NCI-H1436 treated with DMSO at 0.1 percent for 48 hours (cell line): ENCODE measurements around the gene ULK4.

Source experiments
- DNase-seq: peaks from one replicate; lab custom pipeline; 2025; lab: John Stamatoyannopoulos, UW

Gene ULK4

DNA sequence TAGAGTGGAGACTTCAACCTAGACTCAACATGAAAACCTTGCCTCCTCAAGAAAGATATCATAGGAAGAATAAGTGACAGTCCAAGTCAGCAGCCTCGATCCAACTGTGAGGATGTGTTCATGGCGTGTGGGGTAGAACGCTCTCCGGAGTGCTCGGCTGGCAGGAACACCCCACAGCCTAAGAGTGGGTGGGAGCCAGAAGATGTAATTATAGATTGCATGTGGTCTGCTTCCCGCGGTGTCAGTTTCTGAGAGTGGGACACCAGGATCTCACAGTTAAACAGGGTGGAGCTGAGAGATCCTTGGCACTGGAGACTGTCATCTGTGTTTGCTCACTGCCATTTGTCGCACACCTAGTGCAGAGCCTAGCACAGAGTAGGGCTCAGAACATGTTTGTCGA is 604.6 kb downstream of the ULK4 start:
- no peak for DNase-seq

GRCh38 chr3:41356775-41357174 is 605.1 kb downstream of the ULK4 start:
- no peak for DNase-seq

- DNase-seq, result no peak
Measured at GRCh38 chr3:41352510-41352909, 609.4 kb downstream of the ULK4 start.

DNA sequence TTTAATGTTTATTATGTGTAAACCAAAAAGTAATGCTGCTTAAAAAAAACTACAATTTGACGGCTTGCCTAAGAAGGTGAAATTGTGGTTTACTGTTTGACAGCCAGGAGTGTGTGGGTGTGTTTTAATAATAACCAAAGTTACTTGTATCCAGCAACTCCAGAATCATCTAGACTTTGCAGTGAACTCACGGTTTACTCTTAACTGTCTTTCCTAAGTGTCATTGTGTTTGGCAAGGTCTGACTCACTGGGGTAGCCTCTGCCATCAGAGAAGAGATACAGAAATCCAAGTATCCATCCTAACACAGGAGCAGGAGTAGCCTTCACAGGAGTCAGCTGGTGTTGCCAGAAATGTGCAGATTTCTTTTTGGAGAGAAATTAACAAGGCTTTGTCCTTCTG is 611.5 kb downstream of the ULK4 start:
- DNase-seq, result no peak

DNA sequence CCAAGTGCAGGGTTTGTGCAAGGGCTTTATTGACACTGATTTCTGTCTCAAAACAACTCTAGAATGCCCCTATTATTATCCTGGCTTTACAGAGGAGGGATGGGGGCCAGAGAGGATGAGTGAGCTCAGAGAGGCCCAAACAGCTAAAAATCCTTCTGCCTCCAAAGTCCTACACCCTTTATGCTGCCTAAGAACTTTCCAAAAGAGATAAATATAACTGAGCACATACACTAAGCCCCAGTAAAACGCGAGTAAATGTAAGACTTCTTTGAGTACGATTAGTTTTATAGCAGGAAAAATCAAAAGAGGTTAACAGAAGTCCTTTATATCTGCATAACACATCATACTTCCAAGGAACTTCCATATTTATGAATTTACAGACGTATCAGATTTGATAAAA is 613.5 kb downstream of the ULK4 start:
- DNase-seq, result no peak

GRCh38 chr3:41346698-41347270 is 615.1 kb downstream of the ULK4 start:
- DNase-seq, result no peak

- no peak for DNase-seq
Measured at GRCh38 chr3:41345788-41346187, 616.1 kb downstream of the ULK4 start.

DNA sequence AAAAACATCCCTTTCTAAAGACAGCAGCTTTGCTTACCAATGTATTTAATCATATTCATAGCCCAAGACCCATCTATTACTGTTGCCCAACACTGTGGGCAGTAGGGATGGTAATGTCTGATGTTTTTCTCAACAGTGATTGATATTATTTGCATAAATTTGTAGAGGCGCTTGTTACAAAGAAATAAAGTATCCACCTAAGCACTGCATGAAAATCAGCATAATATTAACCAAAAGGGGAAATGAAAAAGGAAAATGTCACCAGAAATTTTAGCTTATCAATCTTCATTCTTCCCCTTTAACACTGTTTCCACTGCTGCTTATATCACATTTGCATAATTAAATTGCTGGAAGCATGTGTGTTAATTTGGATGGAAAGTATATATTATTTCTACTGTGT is 622.1 kb downstream of the ULK4 start:
- DNase-seq, result no peak

DNA sequence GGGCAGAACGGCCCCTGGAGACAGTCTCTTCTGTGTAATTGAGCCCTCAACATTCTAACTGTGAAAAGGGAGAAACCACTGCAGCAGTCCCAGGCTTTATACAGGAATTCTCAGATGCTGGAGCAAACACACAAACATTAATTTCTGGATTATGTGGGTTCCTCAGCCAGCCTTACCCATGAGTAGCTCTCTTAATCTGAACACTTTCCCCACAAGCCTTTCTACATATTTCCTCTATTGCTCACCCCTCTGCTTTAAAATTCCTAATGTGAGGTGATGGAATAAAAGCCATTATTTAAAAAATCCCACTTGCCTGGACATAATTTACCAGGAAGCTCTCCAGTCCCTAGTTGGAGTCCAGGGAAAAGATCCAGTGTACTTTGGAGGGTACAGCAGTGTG is 623.6 kb downstream of the ULK4 start:
- DNase-seq, result no peak

GRCh38 chr3:41334426-41334825 is 627.5 kb downstream of the ULK4 start:
- no peak for DNase-seq

DNA sequence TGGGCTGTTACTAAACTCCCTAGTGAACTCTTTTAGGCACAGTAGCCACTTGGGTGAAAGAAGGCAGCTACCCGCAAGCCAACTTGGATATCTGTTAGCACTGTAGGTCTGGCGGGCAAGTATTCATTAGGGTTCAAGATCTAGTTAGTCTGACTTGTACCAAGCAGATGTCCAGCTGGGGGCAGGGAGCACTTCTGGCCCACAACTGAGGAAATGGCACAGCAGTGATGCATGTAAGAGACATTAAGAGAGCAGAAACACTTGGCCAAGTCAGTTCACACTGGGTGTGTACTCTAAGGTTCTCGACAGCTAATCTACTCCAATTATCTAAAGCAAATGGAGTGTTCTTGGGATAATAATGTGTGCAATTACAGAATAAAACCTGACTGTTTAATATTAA is 630.9 kb downstream of the ULK4 start:
- no peak for DNase-seq

DNA sequence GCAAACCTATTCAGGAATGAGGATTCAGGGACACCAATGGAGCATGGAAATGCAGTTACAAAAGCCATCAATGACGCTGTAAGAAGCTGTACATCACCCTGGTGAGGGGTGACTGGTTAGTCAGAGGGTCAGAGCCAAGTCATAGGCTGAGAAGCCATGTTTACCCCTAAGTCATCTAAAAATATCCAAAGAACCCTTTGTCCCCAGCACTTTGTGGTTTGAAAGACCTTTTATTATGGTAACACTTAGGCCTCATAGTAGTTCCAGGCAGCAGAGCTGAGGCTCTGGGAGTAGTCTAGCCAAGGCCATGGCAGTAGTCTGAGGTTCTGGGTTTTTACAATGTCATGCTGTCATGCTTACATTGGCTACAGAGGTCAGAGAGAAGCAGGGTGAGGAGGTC is 631.4 kb downstream of the ULK4 start:
- no peak for DNase-seq

DNA sequence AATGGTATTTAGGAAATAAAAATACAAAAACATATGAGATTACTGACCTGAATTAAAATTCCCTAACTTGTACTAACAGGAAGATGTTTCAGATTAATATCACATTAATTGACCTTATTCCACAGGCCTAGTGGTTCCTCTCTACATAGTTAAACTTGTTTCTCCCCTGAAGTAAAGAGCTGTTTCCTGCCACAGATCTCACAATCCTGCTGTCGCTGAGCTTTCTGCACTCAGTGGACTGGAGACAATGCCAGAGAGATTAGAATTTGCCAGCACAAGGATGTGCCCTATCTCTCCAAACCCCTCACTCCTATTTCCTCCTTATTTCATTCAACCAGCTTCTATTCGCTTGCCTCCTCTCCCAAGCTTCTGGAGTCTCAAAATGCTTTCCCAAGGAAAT is 632.0 kb downstream of the ULK4 start:
- no peak for DNase-seq

GRCh38 chr3:41328926-41329325 is 633.0 kb downstream of the ULK4 start:
- DNase-seq, result no peak

- no peak for DNase-seq
Measured at GRCh38 chr3:41327718-41328117, 634.2 kb downstream of the ULK4 start.

GRCh38 chr3:41324156-41324475 is 637.8 kb downstream of the ULK4 start:
- no peak for DNase-seq

- no peak for DNase-seq
Measured at GRCh38 chr3:41323467-41324155, 638.3 kb downstream of the ULK4 start.

DNA sequence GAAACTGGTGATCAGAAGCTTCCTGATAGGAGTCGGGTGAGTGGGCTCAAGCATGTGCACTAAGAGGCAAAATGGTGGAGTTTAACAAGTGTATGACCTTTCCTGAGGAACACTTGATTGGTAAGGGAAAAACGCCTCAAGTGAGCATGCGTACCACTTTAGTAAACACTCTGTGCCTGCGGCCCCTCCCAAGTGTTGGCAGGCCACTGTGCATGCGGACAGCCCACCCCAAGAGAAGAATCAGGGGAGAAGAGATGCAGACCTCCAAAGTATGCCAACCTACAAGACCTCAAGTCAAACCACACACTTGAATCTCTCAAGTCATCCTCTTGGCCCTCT is 640.3 kb downstream of the ULK4 start:
- no peak for DNase-seq

GRCh38 chr3:41320953-41321641 is 640.8 kb downstream of the ULK4 start:
- DNase-seq, result no peak

DNA sequence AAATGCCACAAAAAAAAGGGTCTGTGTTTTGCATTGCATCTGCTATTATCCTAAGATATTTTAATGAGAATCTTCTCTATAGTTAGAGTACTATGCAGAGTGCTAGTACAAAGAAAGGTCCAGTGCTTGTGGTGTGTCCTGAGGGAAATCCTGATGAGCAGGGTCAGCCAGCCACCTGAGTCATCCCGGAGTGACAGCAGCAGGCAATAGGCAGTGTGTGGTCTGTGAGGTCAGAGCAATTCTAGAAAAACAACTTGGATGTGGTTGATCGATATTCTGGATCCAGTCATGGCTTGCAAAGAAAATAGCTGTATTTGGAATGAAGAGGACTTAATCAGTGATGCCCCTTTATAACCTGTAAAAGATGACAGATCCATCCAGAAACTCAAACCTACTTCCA is 643.4 kb downstream of the ULK4 start:
- DNase-seq, result no peak

GRCh38 chr3:41317718-41318117 is 644.2 kb downstream of the ULK4 start:
- no peak for DNase-seq

GRCh38 chr3:41317298-41317697 is 644.6 kb downstream of the ULK4 start:
- no peak for DNase-seq

- no peak for DNase-seq
Measured at GRCh38 chr3:41315126-41315525, 646.8 kb downstream of the ULK4 start.

DNA sequence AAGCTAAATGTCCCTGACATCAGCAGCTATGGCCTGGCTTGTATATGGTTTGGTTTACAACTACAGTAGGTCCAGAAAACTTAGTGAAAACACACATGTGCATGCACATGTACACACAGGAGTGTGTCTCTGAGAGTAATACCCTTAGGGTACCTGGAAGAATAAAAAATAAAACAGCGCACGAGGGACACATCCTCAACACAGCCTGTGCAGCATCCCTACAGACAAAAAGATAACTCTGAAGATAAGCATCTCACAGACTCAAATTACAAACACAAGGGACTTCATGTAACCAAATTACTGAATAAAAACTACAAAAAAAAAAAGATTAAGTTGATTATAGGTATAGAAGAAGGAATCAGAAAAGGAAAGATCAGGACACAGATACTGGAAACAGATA is 653.8 kb downstream of the ULK4 start:
- DNase-seq, result no peak
